ENCODE data around the gene SMS.

Gene SMS

DNA sequence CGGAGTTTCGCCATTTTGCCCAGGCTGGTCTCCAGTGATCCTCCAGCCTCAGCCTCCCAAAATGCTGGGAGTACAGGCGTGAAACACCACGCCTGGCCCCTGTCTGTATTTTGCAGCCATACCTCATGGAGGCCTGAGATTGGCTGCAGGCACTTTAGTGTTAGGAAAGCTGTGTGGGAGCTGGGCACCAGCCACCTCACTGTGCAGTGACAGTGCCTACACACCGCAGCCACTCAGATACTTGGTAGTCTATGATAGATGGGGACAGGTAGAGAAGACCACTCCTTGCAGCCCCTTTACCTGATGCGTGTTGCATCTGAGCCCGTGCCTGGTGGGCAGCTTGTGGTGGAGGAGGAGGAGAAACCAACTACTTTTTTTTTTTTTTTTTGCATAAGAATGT is 16.3 kb downstream of the SMS start:
- Histone ChIP-seq H3K27me3 (ENCODE audit: insufficient read depth, low read length) (no peaks in the 10 kb centered on the region), H3K9ac (ENCODE audit: low read length) (no peak overlapping the region), H3K79me2 (ENCODE audit: insufficient read depth, low read length) (peaks cover 53% of the 10 kb centered on the region), H3F3A (ENCODE audit: insufficient read depth, low read length) (no peaks in the 10 kb centered on the region), H2AFZ (ENCODE audit: low read length) (no peak overlapping the region), H3K36me3 (ENCODE audit: insufficient read depth, low read length) (no peaks in the 10 kb centered on the region), H4K20me1 (ENCODE audit: insufficient read depth, low read length) (no peaks in the 10 kb centered on the region), H3K9me3 (ENCODE audit: low read length) (no peaks in the 10 kb centered on the region), H3K4me2 (ENCODE audit: low read length) (no peak overlapping the region), H3K4me3 (ENCODE audit: low read depth, low read length, poor library complexity, severe bottlenecking) (no peak overlapping the region), H3K4me1 (ENCODE audit: insufficient read depth, low read length, severe bottlenecking) (peaks cover 12% of the 10 kb centered on the region), H3K9me2 (ENCODE audit: low read depth, low read length) (no peaks in the 10 kb centered on the region), H3K27ac (ENCODE audit: low read depth, low read length, poor library complexity, severe bottlenecking) (no peak overlapping the region)
- TF ChIP-seq, protein P1, sequence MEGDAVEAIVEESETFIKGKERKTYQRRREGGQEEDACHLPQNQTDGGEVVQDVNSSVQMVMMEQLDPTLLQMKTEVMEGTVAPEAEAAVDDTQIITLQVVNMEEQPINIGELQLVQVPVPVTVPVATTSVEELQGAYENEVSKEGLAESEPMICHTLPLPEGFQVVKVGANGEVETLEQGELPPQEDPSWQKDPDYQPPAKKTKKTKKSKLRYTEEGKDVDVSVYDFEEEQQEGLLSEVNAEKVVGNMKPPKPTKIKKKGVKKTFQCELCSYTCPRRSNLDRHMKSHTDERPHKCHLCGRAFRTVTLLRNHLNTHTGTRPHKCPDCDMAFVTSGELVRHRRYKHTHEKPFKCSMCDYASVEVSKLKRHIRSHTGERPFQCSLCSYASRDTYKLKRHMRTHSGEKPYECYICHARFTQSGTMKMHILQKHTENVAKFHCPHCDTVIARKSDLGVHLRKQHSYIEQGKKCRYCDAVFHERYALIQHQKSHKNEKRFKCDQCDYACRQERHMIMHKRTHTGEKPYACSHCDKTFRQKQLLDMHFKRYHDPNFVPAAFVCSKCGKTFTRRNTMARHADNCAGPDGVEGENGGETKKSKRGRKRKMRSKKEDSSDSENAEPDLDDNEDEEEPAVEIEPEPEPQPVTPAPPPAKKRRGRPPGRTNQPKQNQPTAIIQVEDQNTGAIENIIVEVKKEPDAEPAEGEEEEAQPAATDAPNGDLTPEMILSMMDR (IDR thresholded peaks at IDR 0.05; ENCODE audit: low read length), result no peak
- TF ChIP-seq EZH2 (IDR thresholded peaks at IDR 0.05; ENCODE audit: borderline replicate concordance, low read length), result no peak

DNA sequence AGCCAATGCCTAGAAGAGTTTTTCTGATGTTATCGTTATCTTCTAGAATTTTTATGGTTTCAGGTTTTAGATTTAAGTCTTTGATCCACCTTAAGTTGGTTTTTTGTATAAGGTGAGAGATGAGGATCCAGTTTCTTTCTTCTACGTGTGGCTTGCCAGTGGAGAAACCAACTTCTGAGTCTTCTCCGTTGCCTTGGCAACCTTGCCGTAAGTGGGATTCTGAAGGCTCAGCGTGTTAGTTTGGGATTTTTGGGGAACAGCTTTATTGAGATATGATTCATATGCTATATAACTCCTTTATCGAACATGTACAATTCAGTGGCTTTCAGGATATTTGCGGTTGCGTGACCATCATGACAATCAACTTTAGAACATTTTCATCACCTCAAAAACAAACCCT is 17.7 kb downstream of the SMS start:
- Histone ChIP-seq H3K9me3 (ENCODE audit: low read length) (no peaks in the 10 kb centered on the region), H3K36me3 (ENCODE audit: insufficient read depth, low read length) (no peaks in the 10 kb centered on the region), H3K79me2 (ENCODE audit: insufficient read depth, low read length) (peaks cover 47% of the 10 kb centered on the region), H2AFZ (ENCODE audit: low read length) (no peak overlapping the region), H3K9ac (ENCODE audit: low read length) (no peak overlapping the region), H3K27ac (ENCODE audit: low read depth, low read length, poor library complexity, severe bottlenecking) (no peak overlapping the region), H3K27me3 (ENCODE audit: insufficient read depth, low read length) (no peaks in the 10 kb centered on the region), H3F3A (ENCODE audit: insufficient read depth, low read length) (no peaks in the 10 kb centered on the region), H3K4me3 (ENCODE audit: low read depth, low read length, poor library complexity, severe bottlenecking) (no peak overlapping the region), H3K4me2 (ENCODE audit: low read length) (no peak overlapping the region), H3K9me2 (ENCODE audit: low read depth, low read length) (no peaks in the 10 kb centered on the region), H4K20me1 (ENCODE audit: insufficient read depth, low read length) (no peaks in the 10 kb centered on the region), H3K4me1 (ENCODE audit: insufficient read depth, low read length, severe bottlenecking) (peaks cover 12% of the 10 kb centered on the region)
- TF ChIP-seq, protein P1 (IDR thresholded peaks at IDR 0.05; ENCODE audit: low read length), result no peak
- TF ChIP-seq EZH2 (IDR thresholded peaks at IDR 0.05; ENCODE audit: borderline replicate concordance, low read length), result no peak

DNA sequence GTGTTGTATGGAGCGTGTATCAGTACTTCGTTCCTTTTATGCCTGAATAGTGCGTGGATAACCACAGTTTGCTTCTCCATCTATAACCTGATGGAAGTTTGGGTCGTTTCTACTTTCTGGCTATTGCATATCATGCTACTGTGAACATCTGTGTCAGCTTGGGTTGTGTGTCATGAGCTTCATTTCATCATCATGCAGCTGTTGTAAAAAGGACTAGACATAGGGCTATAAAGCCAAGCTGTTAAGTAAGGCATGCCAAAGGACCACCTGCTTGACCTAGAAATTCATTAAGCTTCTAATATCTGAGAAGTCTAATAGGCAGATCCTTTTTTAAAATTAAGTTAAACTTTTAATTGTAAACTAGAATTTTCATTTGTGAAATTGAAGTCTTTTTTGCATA is 18.4 kb downstream of the SMS start:
- H3K79me2 ChIP-seq (ENCODE audit: insufficient read depth, low read length), result peaks cover 44% of the 10 kb centered on the region
- no peaks in the 10 kb centered on the region for H4K20me1 ChIP-seq (ENCODE audit: insufficient read depth, low read length)
- H3K4me1 ChIP-seq (ENCODE audit: insufficient read depth, low read length, severe bottlenecking), result peaks cover 12% of the 10 kb centered on the region
- H3K9me2 ChIP-seq (ENCODE audit: low read depth, low read length), result no peaks in the 10 kb centered on the region
- TF ChIP-seq, protein P1 (IDR thresholded peaks at IDR 0.05; ENCODE audit: low read length), result no peak
- no peak for TF ChIP-seq EZH2 (IDR thresholded peaks at IDR 0.05; ENCODE audit: borderline replicate concordance, low read length)
- no peaks in the 10 kb centered on the region for H3K36me3 ChIP-seq (ENCODE audit: insufficient read depth, low read length)
- H3K9me3 ChIP-seq (ENCODE audit: low read length), result no peaks in the 10 kb centered on the region
- no peak overlapping the region for H3K4me3 ChIP-seq (ENCODE audit: low read depth, low read length, poor library complexity, severe bottlenecking)
- no peaks in the 10 kb centered on the region for H3F3A ChIP-seq (ENCODE audit: insufficient read depth, low read length)
- no peak overlapping the region for H2AFZ ChIP-seq (ENCODE audit: low read length)
- no peaks in the 10 kb centered on the region for H3K27me3 ChIP-seq (ENCODE audit: insufficient read depth, low read length)
- H3K27ac ChIP-seq (ENCODE audit: low read depth, low read length, poor library complexity, severe bottlenecking), result no peak overlapping the region
- H3K9ac ChIP-seq (ENCODE audit: low read length), result no peak overlapping the region
- H3K4me2 ChIP-seq (ENCODE audit: low read length), result no peak overlapping the region

All from OCI-LY1 (cell line).